ENCODE measurements around the gene ATG9B. TPM values are rescaled to one million over a fixed set of nuclear protein-coding genes. Genes with fewer than 3 reads are reported as not detected.
A peak's percentile ranks its signal among the peaks of the same experiment; 100 is the strongest.

ATG9B gene
- total and polyA plus RNA-seq, 9 of the 15 experiments (the other 6 are each of a cell fraction or from before 2014, with no cell fraction given), result 0.29 to 8.0 (median 2.1) TPM

DNA sequence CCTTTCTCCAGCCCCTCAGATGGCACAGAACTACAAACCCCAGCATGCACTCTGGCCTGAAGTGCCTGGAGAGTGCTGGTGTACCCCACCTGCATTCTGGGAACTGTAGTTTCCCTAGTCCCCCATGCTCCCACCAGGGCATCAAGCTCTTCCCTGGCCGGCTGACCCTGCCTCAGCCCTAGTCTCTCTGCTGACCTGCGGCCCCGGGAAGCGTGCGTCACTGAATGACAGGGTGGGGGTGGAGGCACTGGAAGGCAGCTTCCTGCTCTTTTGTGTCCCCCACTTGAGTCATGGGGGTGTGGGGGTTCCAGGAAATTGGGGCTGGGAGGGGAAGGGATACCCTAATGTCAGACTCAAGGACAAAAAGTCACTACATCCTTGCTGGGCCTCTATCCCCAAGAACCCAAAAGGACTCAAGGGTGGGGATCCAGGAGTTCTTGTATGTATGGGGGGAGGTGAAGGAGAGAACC is 31.4 kb downstream of the ATG9B start (continued):
- TF ChIP-seq, protein P1, sequence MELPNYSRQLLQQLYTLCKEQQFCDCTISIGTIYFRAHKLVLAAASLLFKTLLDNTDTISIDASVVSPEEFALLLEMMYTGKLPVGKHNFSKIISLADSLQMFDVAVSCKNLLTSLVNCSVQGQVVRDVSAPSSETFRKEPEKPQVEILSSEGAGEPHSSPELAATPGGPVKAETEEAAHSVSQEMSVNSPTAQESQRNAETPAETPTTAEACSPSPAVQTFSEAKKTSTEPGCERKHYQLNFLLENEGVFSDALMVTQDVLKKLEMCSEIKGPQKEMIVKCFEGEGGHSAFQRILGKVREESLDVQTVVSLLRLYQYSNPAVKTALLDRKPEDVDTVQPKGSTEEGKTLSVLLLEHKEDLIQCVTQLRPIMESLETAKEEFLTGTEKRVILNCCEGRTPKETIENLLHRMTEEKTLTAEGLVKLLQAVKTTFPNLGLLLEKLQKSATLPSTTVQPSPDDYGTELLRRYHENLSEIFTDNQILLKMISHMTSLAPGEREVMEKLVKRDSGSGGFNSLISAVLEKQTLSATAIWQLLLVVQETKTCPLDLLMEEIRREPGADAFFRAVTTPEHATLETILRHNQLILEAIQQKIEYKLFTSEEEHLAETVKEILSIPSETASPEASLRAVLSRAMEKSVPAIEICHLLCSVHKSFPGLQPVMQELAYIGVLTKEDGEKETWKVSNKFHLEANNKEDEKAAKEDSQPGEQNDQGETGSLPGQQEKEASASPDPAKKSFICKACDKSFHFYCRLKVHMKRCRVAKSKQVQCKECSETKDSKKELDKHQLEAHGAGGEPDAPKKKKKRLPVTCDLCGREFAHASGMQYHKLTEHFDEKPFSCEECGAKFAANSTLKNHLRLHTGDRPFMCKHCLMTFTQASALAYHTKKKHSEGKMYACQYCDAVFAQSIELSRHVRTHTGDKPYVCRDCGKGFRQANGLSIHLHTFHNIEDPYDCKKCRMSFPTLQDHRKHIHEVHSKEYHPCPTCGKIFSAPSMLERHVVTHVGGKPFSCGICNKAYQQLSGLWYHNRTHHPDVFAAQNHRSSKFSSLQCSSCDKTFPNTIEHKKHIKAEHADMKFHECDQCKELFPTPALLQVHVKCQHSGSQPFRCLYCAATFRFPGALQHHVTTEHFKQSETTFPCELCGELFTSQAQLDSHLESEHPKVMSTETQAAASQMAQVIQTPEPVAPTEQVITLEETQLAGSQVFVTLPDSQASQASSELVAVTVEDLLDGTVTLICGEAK (IDR thresholded peaks at IDR 0.05), result peak; percentile 43; the same call in 1 of the 2 replicates
- TF ChIP-seq, protein P1 (CRISPR knock-in tag; IDR thresholded peaks at IDR 0.05), result no peak
- TF ChIP-seq RBM15 (IDR thresholded peaks at IDR 0.05; ENCODE audit: insufficient read depth, low read length) (no peak), ZNF23 (CRISPR knock-in tag; IDR thresholded peaks at IDR 0.05) (no peak), ZNF785 (CRISPR knock-in tag; IDR thresholded peaks at IDR 0.05) (no peak), CHD1 (IDR thresholded peaks at IDR 0.05; ENCODE audit: low read length) (no peak), NFATC3 (IDR thresholded peaks at IDR 0.05) (no peak), ZNF780A (CRISPR knock-in tag; IDR thresholded peaks at IDR 0.05) (no peak), POLR2G (IDR thresholded peaks at IDR 0.05; ENCODE audit: low read depth, low read length) (no peak)
- TF ChIP-seq, protein P2, sequence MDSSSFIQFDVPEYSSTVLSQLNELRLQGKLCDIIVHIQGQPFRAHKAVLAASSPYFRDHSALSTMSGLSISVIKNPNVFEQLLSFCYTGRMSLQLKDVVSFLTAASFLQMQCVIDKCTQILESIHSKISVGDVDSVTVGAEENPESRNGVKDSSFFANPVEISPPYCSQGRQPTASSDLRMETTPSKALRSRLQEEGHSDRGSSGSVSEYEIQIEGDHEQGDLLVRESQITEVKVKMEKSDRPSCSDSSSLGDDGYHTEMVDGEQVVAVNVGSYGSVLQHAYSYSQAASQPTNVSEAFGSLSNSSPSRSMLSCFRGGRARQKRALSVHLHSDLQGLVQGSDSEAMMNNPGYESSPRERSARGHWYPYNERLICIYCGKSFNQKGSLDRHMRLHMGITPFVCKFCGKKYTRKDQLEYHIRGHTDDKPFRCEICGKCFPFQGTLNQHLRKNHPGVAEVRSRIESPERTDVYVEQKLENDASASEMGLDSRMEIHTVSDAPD (CRISPR knock-in tag; IDR thresholded peaks at IDR 0.05), result no peak
- TF ChIP-seq, protein P3, sequence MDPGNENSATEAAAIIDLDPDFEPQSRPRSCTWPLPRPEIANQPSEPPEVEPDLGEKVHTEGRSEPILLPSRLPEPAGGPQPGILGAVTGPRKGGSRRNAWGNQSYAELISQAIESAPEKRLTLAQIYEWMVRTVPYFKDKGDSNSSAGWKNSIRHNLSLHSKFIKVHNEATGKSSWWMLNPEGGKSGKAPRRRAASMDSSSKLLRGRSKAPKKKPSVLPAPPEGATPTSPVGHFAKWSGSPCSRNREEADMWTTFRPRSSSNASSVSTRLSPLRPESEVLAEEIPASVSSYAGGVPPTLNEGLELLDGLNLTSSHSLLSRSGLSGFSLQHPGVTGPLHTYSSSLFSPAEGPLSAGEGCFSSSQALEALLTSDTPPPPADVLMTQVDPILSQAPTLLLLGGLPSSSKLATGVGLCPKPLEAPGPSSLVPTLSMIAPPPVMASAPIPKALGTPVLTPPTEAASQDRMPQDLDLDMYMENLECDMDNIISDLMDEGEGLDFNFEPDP (CRISPR knock-in tag; IDR thresholded peaks at IDR 0.05), result no peak
- TF ChIP-seq, protein P4, sequence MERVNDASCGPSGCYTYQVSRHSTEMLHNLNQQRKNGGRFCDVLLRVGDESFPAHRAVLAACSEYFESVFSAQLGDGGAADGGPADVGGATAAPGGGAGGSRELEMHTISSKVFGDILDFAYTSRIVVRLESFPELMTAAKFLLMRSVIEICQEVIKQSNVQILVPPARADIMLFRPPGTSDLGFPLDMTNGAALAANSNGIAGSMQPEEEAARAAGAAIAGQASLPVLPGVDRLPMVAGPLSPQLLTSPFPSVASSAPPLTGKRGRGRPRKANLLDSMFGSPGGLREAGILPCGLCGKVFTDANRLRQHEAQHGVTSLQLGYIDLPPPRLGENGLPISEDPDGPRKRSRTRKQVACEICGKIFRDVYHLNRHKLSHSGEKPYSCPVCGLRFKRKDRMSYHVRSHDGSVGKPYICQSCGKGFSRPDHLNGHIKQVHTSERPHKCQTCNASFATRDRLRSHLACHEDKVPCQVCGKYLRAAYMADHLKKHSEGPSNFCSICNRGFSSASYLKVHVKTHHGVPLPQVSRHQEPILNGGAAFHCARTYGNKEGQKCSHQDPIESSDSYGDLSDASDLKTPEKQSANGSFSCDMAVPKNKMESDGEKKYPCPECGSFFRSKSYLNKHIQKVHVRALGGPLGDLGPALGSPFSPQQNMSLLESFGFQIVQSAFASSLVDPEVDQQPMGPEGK (CRISPR knock-in tag; IDR thresholded peaks at IDR 0.05; ENCODE audit: borderline replicate concordance), result no peak
- TF ChIP-seq, protein P5, sequence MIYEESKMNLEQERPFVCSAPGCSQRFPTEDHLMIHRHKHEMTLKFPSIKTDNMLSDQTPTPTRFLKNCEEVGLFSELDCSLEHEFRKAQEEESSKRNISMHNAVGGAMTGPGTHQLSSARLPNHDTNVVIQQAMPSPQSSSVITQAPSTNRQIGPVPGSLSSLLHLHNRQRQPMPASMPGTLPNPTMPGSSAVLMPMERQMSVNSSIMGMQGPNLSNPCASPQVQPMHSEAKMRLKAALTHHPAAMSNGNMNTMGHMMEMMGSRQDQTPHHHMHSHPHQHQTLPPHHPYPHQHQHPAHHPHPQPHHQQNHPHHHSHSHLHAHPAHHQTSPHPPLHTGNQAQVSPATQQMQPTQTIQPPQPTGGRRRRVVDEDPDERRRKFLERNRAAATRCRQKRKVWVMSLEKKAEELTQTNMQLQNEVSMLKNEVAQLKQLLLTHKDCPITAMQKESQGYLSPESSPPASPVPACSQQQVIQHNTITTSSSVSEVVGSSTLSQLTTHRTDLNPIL (CRISPR knock-in tag; IDR thresholded peaks at IDR 0.05), result no peak
